ENCODE data around the gene PRDM16.

The PRDM16 gene

DNA sequence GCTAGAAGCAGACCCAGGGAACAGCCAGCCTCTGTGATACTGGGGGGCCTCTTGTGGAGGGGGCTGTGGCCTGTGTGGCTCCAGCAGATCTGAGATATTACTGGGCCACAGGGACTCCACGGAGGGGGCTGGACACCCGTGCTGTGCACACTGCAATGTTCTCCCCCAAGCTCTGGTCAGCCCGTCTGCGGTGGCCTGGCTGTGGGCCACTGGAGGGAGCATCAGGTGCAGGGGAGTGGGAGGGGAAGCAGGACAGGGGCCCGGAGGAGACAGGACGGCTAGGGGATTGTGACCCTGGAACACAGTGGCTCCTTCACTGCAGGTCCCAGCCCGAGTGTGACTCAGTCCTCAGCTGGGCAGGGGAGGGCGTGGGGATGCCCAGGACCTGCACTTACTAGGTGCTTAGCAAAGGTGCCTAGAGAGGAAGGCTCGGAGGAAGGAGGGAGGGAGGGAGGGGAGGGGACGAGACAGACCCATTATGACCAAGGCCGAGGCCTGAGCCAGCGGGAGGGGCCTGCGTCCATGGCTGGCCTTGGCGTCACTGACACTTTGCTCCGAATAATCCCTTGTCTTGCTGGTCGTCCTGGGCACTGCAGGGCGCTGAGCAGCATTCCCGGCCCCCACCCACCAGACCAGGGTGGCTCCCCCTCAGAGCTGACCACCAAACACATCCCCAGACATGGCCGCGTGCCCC, 44.2 kb downstream of the PRDM16 start:
- TF ChIP-seq CTCF (IDR thresholded peaks at IDR 0.05; ENCODE audit: borderline replicate concordance, extremely low read depth, low read length, poor library complexity, severe bottlenecking) = no peak
- no peak for TF ChIP-seq EZH2 (IDR thresholded peaks at IDR 0.05; ENCODE audit: borderline replicate concordance, low read depth, low read length, severe bottlenecking)

GRCh38 chr1:3113741-3114056, 44.7 kb downstream of the PRDM16 start:
- TF ChIP-seq CTCF (IDR thresholded peaks at IDR 0.05; ENCODE audit: borderline replicate concordance, extremely low read depth, low read length, poor library complexity, severe bottlenecking) = no peak
- Histone ChIP-seq H3K9ac (ENCODE audit: low read depth, low read length) (no peak overlapping the region), H3K4me2 (ENCODE audit: insufficient read depth, low read length) (no peak overlapping the region), H2AFZ (ENCODE audit: low read depth, low read length) (no peak overlapping the region), H3K27me3 (ENCODE audit: insufficient read depth, low read length, poor library complexity) (no peaks in the 10 kb centered on the region), H4K20me1 (ENCODE audit: insufficient read depth, low read length) (no peaks in the 10 kb centered on the region), H3K4me3 (ENCODE audit: low read depth in 1 of 2, low read length in 2 of 2) (no peak overlapping the region), H3K9me3 (ENCODE audit: insufficient read depth, low read length, severe bottlenecking) (no peaks in the 10 kb centered on the region), H3K79me2 (ENCODE audit: insufficient read depth, low read length) (no peaks in the 10 kb centered on the region), H3K27ac (ENCODE audit: low read length) (no peak overlapping the region), H3K36me3 (ENCODE audit: insufficient read depth, low read length) (no peaks in the 10 kb centered on the region), H3K4me1 (ENCODE audit: insufficient read depth, low read length) (no peaks in the 10 kb centered on the region)
- ATAC-seq (ENCODE audit: insufficient read depth, low read depth) (no peak), DNase-seq (no peak)

More for the DNA sequence above, 44.2 kb downstream of the PRDM16 start:
- Histone ChIP-seq H2AFZ (ENCODE audit: low read depth, low read length) (no peak overlapping the region), H3K27ac (ENCODE audit: low read length) (no peak overlapping the region), H3K27me3 (ENCODE audit: insufficient read depth, low read length, poor library complexity) (no peaks in the 10 kb centered on the region), H3K4me2 (ENCODE audit: insufficient read depth, low read length) (no peak overlapping the region), H3K4me3 (ENCODE audit: low read depth in 1 of 2, low read length in 2 of 2) (no peak overlapping the region), H3K4me1 (ENCODE audit: insufficient read depth, low read length) (no peaks in the 10 kb centered on the region), H3K36me3 (ENCODE audit: insufficient read depth, low read length) (no peaks in the 10 kb centered on the region), H4K20me1 (ENCODE audit: insufficient read depth, low read length) (no peaks in the 10 kb centered on the region), H3K9ac (ENCODE audit: low read depth, low read length) (no peak overlapping the region), H3K9me3 (ENCODE audit: insufficient read depth, low read length, severe bottlenecking) (peaks cover 3% of the 10 kb centered on the region), H3K79me2 (ENCODE audit: insufficient read depth, low read length) (no peaks in the 10 kb centered on the region)
- ATAC-seq (ENCODE audit: insufficient read depth, low read depth) = no peak
- no peak for DNase-seq

DNA sequence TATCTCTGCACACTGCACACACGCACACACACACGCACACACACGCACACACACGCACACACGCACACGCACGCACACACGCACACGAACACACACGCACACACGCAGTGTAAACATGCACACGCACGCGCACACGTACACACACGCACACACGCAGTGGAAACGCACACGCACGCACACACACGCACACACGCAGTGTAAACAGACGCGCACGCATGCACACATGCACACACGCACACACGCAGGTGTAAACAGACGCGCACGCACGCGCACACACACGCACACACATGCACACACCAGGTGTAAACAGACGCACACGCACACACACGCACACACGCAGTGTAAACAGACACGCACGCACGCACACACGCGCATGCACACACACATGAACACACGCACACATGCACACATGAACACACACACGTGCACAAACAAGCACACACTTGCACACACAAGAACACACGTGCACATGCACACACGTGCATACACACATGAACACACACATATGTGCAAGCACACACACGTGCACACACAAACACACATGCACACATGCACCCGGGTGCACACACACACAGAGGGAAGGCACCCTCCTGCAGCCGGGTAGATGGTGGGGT, 45.2 kb downstream of the PRDM16 start:
- DNase-seq (no peak), ATAC-seq (ENCODE audit: insufficient read depth, low read depth) (no peak)
- Histone ChIP-seq H4K20me1 (ENCODE audit: insufficient read depth, low read length) (no peaks in the 10 kb centered on the region), H3K9me3 (ENCODE audit: insufficient read depth, low read length, severe bottlenecking) (no peaks in the 10 kb centered on the region), H3K9ac (ENCODE audit: low read depth, low read length) (no peak overlapping the region), H3K4me2 (ENCODE audit: insufficient read depth, low read length) (no peak overlapping the region), H3K27me3 (ENCODE audit: insufficient read depth, low read length, poor library complexity) (no peaks in the 10 kb centered on the region), H3K4me3 (ENCODE audit: low read depth in 1 of 2, low read length in 2 of 2) (no peak overlapping the region), H3K27ac (ENCODE audit: low read length) (no peak overlapping the region), H2AFZ (ENCODE audit: low read depth, low read length) (no peak overlapping the region), H3K36me3 (ENCODE audit: insufficient read depth, low read length) (no peaks in the 10 kb centered on the region), H3K4me1 (ENCODE audit: insufficient read depth, low read length) (no peaks in the 10 kb centered on the region), H3K79me2 (ENCODE audit: insufficient read depth, low read length) (no peaks in the 10 kb centered on the region)
- TF ChIP-seq EZH2 (IDR thresholded peaks at IDR 0.05; ENCODE audit: borderline replicate concordance, low read depth, low read length, severe bottlenecking) = no peak
- no peak for TF ChIP-seq CTCF (IDR thresholded peaks at IDR 0.05; ENCODE audit: borderline replicate concordance, extremely low read depth, low read length, poor library complexity, severe bottlenecking)
